ENCODE results near the gene HOOK1.
"Not testable (repeated sequence)": the region's sequence is repeated elsewhere in the genome, so short reads cannot be mapped to it uniquely, and the experiment has no call there.

HOOK1 gene

GRCh38 chr1:59833022-59833421 lies 18.3 kb downstream of the HOOK1 start:
- Mint-ChIP-seq H3K4me1 (peaks cover 3% of the 10 kb centered on the region), H3K27me3 (ENCODE audit: low read depth) (no peaks in the 10 kb centered on the region), H3K4me3 (no peak overlapping the region), H3K9me3 (no peaks in the 10 kb centered on the region), H3K27ac (no peak overlapping the region), H3K36me3 (ENCODE audit: low read depth) (peaks cover 8% of the 10 kb centered on the region)
- no peak for TF ChIP-seq CTCF (IDR thresholded peaks at IDR 0.05; ENCODE audit: unreplicated experiment in 3 of 3)

GRCh38 chr1:59833991-59834390 lies 19.2 kb downstream of the HOOK1 start:
- Mint-ChIP-seq H3K9me3 (no peaks in the 10 kb centered on the region), H3K4me3 (no peak overlapping the region)

GRCh38 chr1:59837857-59838256 lies 23.1 kb downstream of the HOOK1 start:
- not testable (repeated sequence) for H3K4me3 Mint-ChIP-seq; H3K27ac Mint-ChIP-seq; H3K27me3 Mint-ChIP-seq (ENCODE audit: low read depth); H3K9me3 Mint-ChIP-seq; H3K4me1 Mint-ChIP-seq
- peaks cover 10% of the 10 kb centered on the region for H3K36me3 Mint-ChIP-seq (ENCODE audit: low read depth)

More at GRCh38 chr1:59833991-59834390, 19.2 kb downstream of the HOOK1 start:
- no peak for TF ChIP-seq CTCF (IDR thresholded peaks at IDR 0.05; ENCODE audit: unreplicated experiment in 3 of 3)
- Mint-ChIP-seq H3K4me1 (no peaks in the 10 kb centered on the region), H3K36me3 (ENCODE audit: low read depth) (peaks cover 12% of the 10 kb centered on the region), H3K27me3 (ENCODE audit: low read depth) (no peaks in the 10 kb centered on the region), H3K27ac (no peak overlapping the region)

- no peak overlapping the region for H3K4me3 Mint-ChIP-seq
- peaks cover under 1% of the 10 kb centered on the region for H3K9me3 Mint-ChIP-seq
- H3K4me1 Mint-ChIP-seq, result no peaks in the 10 kb centered on the region
- H3K27me3 Mint-ChIP-seq (ENCODE audit: low read depth), result no peaks in the 10 kb centered on the region
- H3K36me3 Mint-ChIP-seq (ENCODE audit: low read depth), result peaks cover 15% of the 10 kb centered on the region
- no peak for TF ChIP-seq CTCF (IDR thresholded peaks at IDR 0.05; ENCODE audit: unreplicated experiment in 3 of 3)
- H3K27ac Mint-ChIP-seq, result no peak overlapping the region
These were observed 30.3 kb downstream of the HOOK1 start for GRCh38 chr1:59845091-59845490.

- Mint-ChIP-seq H3K9me3 (peaks cover 4% of the 10 kb centered on the region), H3K4me3 (no peak overlapping the region), H3K27ac (no peak overlapping the region), H3K27me3 (ENCODE audit: low read depth) (no peaks in the 10 kb centered on the region), H3K4me1 (no peaks in the 10 kb centered on the region), H3K36me3 (ENCODE audit: low read depth) (peaks cover 20% of the 10 kb centered on the region)
- TF ChIP-seq CTCF (IDR thresholded peaks at IDR 0.05; ENCODE audit: unreplicated experiment in 3 of 3), result no peak
These were observed 31.6 kb downstream of the HOOK1 start for GRCh38 chr1:59846209-59846894.

- Mint-ChIP-seq H3K9me3 (peaks cover 4% of the 10 kb centered on the region), H3K4me1 (no peaks in the 10 kb centered on the region), H3K27ac (no peak overlapping the region), H3K27me3 (ENCODE audit: low read depth) (no peaks in the 10 kb centered on the region), H3K4me3 (no peak overlapping the region), H3K36me3 (ENCODE audit: low read depth) (peaks cover 20% of the 10 kb centered on the region)
- TF ChIP-seq CTCF (IDR thresholded peaks at IDR 0.05; ENCODE audit: unreplicated experiment in 3 of 3), result no peak
These were observed 32.1 kb downstream of the HOOK1 start for GRCh38 chr1:59846895-59847282.
